Neuronal stem cell (in vitro differentiated cells): ENCODE data around the gene POLN.

ENCODE experiments used
- DNase-seq: peaks from one replicate; pipeline ENCODE4 v3.0.0-alpha.2; 2013; ENCODE audit warnings: low spot score
- H2AFZ ChIP-seq: one replicate; pipeline ENCODE4 v1.6.1; 2013; ENCODE audit warnings: mild to moderate bottlenecking, low read length, inconsistent platforms
- H2AK5ac ChIP-seq: 2 replicates; pipeline ENCODE4 v1.6.1; 2013; ENCODE audit warnings: low read depth, mild to moderate bottlenecking, inconsistent platforms, low read length, moderate library complexity, mixed read lengths
- H2BK120ac ChIP-seq: 2 replicates; pipeline ENCODE4 v1.6.1; 2013; ENCODE audit warnings: low read depth, mild to moderate bottlenecking, inconsistent platforms, low read length, moderate library complexity, mixed read lengths
- H2BK12ac ChIP-seq: one replicate; pipeline ENCODE4 v1.6.1; 2013; ENCODE audit warnings: low read length, inconsistent platforms
- H2BK15ac ChIP-seq: 2 replicates; pipeline ENCODE4 v1.6.1; 2013; ENCODE audit warnings: mild to moderate bottlenecking, low read length, inconsistent platforms, mixed read lengths
- H2BK5ac ChIP-seq: one replicate; pipeline ENCODE4 v1.6.1; 2013; ENCODE audit warnings: inconsistent platforms, mild to moderate bottlenecking, low read length, moderate library complexity
- H3K14ac ChIP-seq: one replicate; pipeline ENCODE4 v1.6.1; 2013; ENCODE audit warnings: low read length, inconsistent platforms
- H3K18ac ChIP-seq: 2 replicates; pipeline ENCODE4 v1.6.1; 2013; ENCODE audit warnings: low read length, inconsistent platforms
- H3K23ac ChIP-seq: 2 replicates; pipeline ENCODE4 v1.6.1; 2013; ENCODE audit warnings: low read depth, mild to moderate bottlenecking, mixed read lengths, low read length, inconsistent platforms; ENCODE audit not compliant: poor library complexity
- H3K27ac ChIP-seq: replicated peaks from 3 replicates; pipeline ENCODE4 v1.5.1; 2013; ENCODE audit warnings: low read length, inconsistent platforms
- H3K27me3 ChIP-seq, 3 experiments: 2 replicates each; pipeline ENCODE4 v1.6.1; 2013; ENCODE audit warnings: low read length in 3 of 3, mild to moderate bottlenecking in 2 of 3, inconsistent platforms in 1 of 3, low read depth in 1 of 3, mixed read lengths in 1 of 3, moderate library complexity in 1 of 3; ENCODE audit not compliant: control insufficient read depth in 3 of 3, insufficient read depth in 3 of 3
- H3K36me3 ChIP-seq, 2 donors: replicated peaks in 1 of 2; 2 replicates each; pipeline ENCODE4 v1.6.1; 2013; ENCODE audit warnings: low read length in 2 of 2; ENCODE audit not compliant: control insufficient read depth in 2 of 2, insufficient read depth in 2 of 2
- H3K4ac ChIP-seq: 2 replicates; pipeline ENCODE4 v1.6.1; 2013; ENCODE audit warnings: inconsistent platforms, mild to moderate bottlenecking, low read length, moderate library complexity
- H3K4me1 ChIP-seq, 2 donors: 1 replicate in 1 of 2; 2 replicates in 1 of 2; pipeline ENCODE4 v1.6.1; 2013; ENCODE audit warnings: low read length in 2 of 2, low read depth in 1 of 2; ENCODE audit not compliant: control insufficient read depth in 2 of 2, insufficient read depth in 1 of 2
- H3K4me2 ChIP-seq: one replicate; pipeline ENCODE4 v1.6.1; 2013; ENCODE audit warnings: mild to moderate bottlenecking, low read length, inconsistent platforms; ENCODE audit not compliant: insufficient read depth, poor library complexity, severe bottlenecking
- H3K4me3 ChIP-seq, 2 donors: 2 replicates each; pipeline ENCODE4 v1.5.1; 2013; ENCODE audit warnings: low read length in 2 of 2, mild to moderate bottlenecking in 2 of 2, inconsistent platforms in 1 of 2, moderate library complexity in 1 of 2
- H3K79me1 ChIP-seq: one replicate; pipeline ENCODE4 v1.6.1; 2013; ENCODE audit warnings: low read depth, mild to moderate bottlenecking, inconsistent platforms, low read length, moderate library complexity
- H3K9ac ChIP-seq: one replicate; pipeline ENCODE4 v1.6.1; 2013; ENCODE audit warnings: mild to moderate bottlenecking, low read depth, low read length, inconsistent platforms; ENCODE audit not compliant: poor library complexity
- H3K9me3 ChIP-seq, 2 donors: replicated peaks in 1 of 2; 2 replicates each; pipeline versions ENCODE3 to v1.6.1; 2013; ENCODE audit warnings: low read length in 2 of 2, mild to moderate bottlenecking in 2 of 2, inconsistent platforms in 1 of 2, low read depth in 1 of 2, mixed read lengths in 1 of 2, moderate library complexity in 1 of 2; ENCODE audit not compliant: control insufficient read depth in 2 of 2, insufficient read depth in 1 of 2
- H4K8ac ChIP-seq: one replicate; pipeline ENCODE4 v1.6.1; 2013; ENCODE audit warnings: low read depth, mild to moderate bottlenecking, inconsistent platforms, low read length, moderate library complexity
- H4K91ac ChIP-seq: one replicate; pipeline ENCODE4 v1.6.1; 2013; ENCODE audit warnings: low read length, low read depth, mild to moderate bottlenecking, inconsistent platforms; ENCODE audit not compliant: poor library complexity
- WGBS, 2 donors: extraction: QIAGEN DNeasy Blood & Tissue Kit; methylation state at CpG; one replicate each; pipeline ENCODE4 v1.1.7; 2013; ENCODE audit warnings: missing lambda C conversion rate in 2 of 2, mixed read lengths in 1 of 2; ENCODE audit not compliant: insufficient read length in 2 of 2, insufficient replicate concordance in 1 of 2; ENCODE audit errors: extremely low coverage in 2 of 2; 5-methylcytosine and 5-hydroxymethylcytosine counted together

POLN gene

DNA sequence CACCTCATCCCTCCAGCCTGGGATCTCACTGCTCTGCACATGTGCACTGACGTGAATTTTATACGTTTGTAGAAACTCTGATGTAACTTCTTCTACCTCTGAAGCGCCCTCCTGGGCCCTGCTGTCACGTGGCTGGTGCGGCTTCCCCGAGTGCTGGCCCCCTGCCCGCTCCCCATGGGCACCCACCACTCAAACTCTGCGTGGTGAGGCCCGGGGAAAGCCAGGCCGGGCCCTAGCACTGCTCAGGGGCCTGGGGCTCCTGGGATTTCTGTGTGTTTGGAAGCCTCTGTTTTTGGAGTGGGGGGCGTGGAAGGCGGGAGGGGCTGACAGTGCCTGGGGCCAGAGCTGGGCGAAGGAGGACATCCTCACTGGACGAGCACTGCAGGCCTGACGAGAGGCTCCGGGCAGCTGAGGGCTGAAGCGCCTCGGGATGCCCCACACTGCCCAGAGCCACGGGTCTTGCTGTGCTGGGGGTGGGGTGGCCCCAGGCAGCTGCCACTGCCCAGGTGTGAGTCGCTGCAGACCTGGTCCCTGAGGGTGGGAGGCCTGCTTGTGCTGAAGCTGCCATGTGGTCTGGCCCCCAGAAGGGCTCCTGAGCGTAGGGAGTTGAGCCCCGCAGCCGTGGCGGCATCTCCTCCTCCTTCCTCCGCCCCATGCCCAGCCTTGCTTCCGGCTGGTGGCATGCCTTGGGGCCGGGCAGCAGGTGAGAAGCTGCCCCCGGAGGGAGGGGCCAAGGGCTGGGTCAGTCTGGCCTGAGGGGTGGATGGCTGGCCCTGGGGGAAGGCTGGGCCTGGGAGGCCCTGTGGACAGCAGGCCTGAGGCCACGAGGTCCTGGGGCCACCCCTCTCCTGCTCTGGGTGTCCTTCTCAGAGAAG lies 175.1 kb downstream of the POLN start:
- no peak overlapping the region for H2BK15ac ChIP-seq
- peaks cover 4% of the 10 kb centered on the region for H3K79me1 ChIP-seq
- no peak overlapping the region for H3K4me3 ChIP-seq
- WGBS, 2 donors, result no CpG with 5 or more reads among the region's 29 CpGs
- H3K36me3 ChIP-seq, result peaks cover 3 to 47% of the 10 kb centered on the region in 2 donors
- no peak overlapping the region for H4K91ac ChIP-seq
- peaks cover 9 to 27% of the 10 kb centered on the region in 2 donors for H3K4me1 ChIP-seq
- no peak overlapping the region for H3K27ac ChIP-seq
- no peak for DNase-seq
- no peak overlapping the region for H2BK120ac ChIP-seq
- peaks cover 0 to 2% of the 10 kb centered on the region in 2 donors for H3K9me3 ChIP-seq
- no peak overlapping the region for H2BK12ac ChIP-seq
- H4K8ac ChIP-seq, result no peak overlapping the region
- H3K4me2 ChIP-seq, result no peak overlapping the region
- H3K4ac ChIP-seq, result no peak overlapping the region
- H3K18ac ChIP-seq, result peak overlapping the region; percentile 64
- no peak overlapping the region for H2AK5ac ChIP-seq
- no peak overlapping the region for H2BK5ac ChIP-seq
- H3K14ac ChIP-seq, result peak overlapping the region; percentile 4
- no peak overlapping the region for H3K23ac ChIP-seq
- H3K9ac ChIP-seq, result peak overlapping the region; percentile 44
- peaks cover 0 to 4% (median 0%) of the 10 kb centered on the region in 3 experiments for H3K27me3 ChIP-seq
- no peak overlapping the region for H2AFZ ChIP-seq

DNA sequence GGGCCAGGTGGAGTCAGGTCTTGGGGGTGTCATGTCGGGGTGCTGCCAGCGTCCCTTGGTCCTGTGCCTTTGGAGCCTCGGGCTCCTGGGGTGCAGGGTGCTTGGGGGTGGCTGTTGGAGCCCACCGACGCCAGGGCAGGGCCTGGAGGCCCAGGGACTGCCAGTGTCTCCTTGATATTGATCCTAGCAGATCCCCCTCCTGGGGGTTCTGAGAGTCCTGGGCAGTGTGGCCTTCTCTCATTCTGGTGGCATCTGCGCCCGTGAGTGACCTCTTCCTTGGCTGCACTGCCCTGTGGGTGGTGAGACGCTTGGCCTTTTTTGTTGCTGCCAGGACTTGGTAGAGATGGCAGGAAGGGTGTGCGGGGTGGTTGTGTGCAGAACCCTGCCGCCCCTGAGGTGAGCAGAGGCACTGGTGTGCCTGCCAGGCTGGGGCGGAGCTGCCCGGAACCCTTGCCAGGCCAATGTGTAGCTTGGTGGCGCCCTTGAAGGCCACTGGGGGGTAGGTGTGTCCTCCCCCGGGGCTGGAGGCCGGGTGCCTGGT lies 175.8 kb downstream of the POLN start:
- Histone ChIP-seq H3K36me3 (peaks cover 3 to 54% of the 10 kb centered on the region in 2 donors), H2AFZ (no peak overlapping the region), H3K18ac (peak overlapping the region; percentile 57), H4K8ac (no peak overlapping the region), H3K4ac (no peak overlapping the region), H3K4me3 (no peak overlapping the region), H3K27ac (no peak overlapping the region), H3K14ac (no peak overlapping the region), H3K9ac (no peak overlapping the region), H3K79me1 (peaks cover 4% of the 10 kb centered on the region), H3K27me3 (peaks cover 0 to 11% (median 0%) of the 10 kb centered on the region in 3 experiments), H3K23ac (no peak overlapping the region), H3K4me1 (peaks cover 3 to 27% of the 10 kb centered on the region in 2 donors), H3K4me2 (no peak overlapping the region), H2BK5ac (no peak overlapping the region), H2BK15ac (no peak overlapping the region), H2AK5ac (no peak overlapping the region), H2BK12ac (peak overlapping the region; percentile 58), H2BK120ac (no peak overlapping the region), H3K9me3 (peaks cover 0 to 2% of the 10 kb centered on the region in 2 donors), H4K91ac (no peak overlapping the region)
- no peak for DNase-seq
- no CpG with 5 or more reads among the region's 15 CpGs for WGBS, 2 donors

GRCh38 chr4:2065106-2065930 lies 176.6 kb downstream of the POLN start:
- peaks cover 3 to 26% of the 10 kb centered on the region in 2 donors for H3K4me1 ChIP-seq
- peaks cover 3% of the 10 kb centered on the region for H3K79me1 ChIP-seq
- WGBS, 2 donors, result no CpG with 5 or more reads among the region's 24 CpGs
- no peak overlapping the region for H3K4ac ChIP-seq
- peak overlapping the region; percentile 52 for H2AK5ac ChIP-seq
- no peak overlapping the region for H3K18ac ChIP-seq
- peaks cover 0 to 2% of the 10 kb centered on the region in 2 donors for H3K9me3 ChIP-seq
- no peak for DNase-seq
- peaks cover 0 to 19% (median 4%) of the 10 kb centered on the region in 3 experiments for H3K27me3 ChIP-seq
- no peak overlapping the region for H2BK120ac ChIP-seq
- H3K4me3 ChIP-seq, result no peak overlapping the region
- no peak overlapping the region for H3K14ac ChIP-seq
- no peak overlapping the region for H4K91ac ChIP-seq
- no peak overlapping the region for H4K8ac ChIP-seq
- H2BK15ac ChIP-seq, result no peak overlapping the region
- no peak overlapping the region for H2BK12ac ChIP-seq
- peaks cover 3 to 54% of the 10 kb centered on the region in 2 donors for H3K36me3 ChIP-seq
- H2AFZ ChIP-seq, result no peak overlapping the region
- H3K23ac ChIP-seq, result no peak overlapping the region
- no peak overlapping the region for H2BK5ac ChIP-seq
- H3K4me2 ChIP-seq, result no peak overlapping the region
- H3K27ac ChIP-seq, result no peak overlapping the region
- no peak overlapping the region for H3K9ac ChIP-seq
